ENCODE data around the gene SNX21.
A peak's percentile ranks its signal among the peaks of the same experiment; 100 is the strongest.

Gene SNX21

GRCh38 chr20:45860560-45861220, 27.1 kb downstream of the SNX21 start:
- peaks cover 3% of the 10 kb centered on the region; the same call in 1 of the 2 replicates for H3K4me1 ChIP-seq
- H3K4me3 ChIP-seq (ENCODE audit: low read depth, low read length) = no peak overlapping the region
- DNase-seq = no peak
- TF ChIP-seq, protein P1, sequence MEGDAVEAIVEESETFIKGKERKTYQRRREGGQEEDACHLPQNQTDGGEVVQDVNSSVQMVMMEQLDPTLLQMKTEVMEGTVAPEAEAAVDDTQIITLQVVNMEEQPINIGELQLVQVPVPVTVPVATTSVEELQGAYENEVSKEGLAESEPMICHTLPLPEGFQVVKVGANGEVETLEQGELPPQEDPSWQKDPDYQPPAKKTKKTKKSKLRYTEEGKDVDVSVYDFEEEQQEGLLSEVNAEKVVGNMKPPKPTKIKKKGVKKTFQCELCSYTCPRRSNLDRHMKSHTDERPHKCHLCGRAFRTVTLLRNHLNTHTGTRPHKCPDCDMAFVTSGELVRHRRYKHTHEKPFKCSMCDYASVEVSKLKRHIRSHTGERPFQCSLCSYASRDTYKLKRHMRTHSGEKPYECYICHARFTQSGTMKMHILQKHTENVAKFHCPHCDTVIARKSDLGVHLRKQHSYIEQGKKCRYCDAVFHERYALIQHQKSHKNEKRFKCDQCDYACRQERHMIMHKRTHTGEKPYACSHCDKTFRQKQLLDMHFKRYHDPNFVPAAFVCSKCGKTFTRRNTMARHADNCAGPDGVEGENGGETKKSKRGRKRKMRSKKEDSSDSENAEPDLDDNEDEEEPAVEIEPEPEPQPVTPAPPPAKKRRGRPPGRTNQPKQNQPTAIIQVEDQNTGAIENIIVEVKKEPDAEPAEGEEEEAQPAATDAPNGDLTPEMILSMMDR (IDR thresholded peaks at IDR 0.05; ENCODE audit: low read depth, low read length) = no peak
- H3K9me3 ChIP-seq = no peaks in the 10 kb centered on the region
- no peaks in the 10 kb centered on the region for H3K27me3 ChIP-seq
- no peaks in the 10 kb centered on the region for H3K36me3 ChIP-seq

- Histone ChIP-seq H3K9me3 (no peaks in the 10 kb centered on the region), H3K36me3 (no peaks in the 10 kb centered on the region), H3K4me1 (peaks cover 3% of the 10 kb centered on the region; the same call in 1 of the 2 replicates), H3K27me3 (no peaks in the 10 kb centered on the region), H3K4me3 (ENCODE audit: low read depth, low read length) (no peak overlapping the region)
- peak; percentile 52 for DNase-seq
- TF ChIP-seq, protein P1 (IDR thresholded peaks at IDR 0.05; ENCODE audit: low read depth, low read length) = no peak
Observed at GRCh38 chr20:45861221-45862075, 27.8 kb downstream of the SNX21 start.

- Histone ChIP-seq H3K36me3 (no peaks in the 10 kb centered on the region), H3K4me1 (peaks cover 3% of the 10 kb centered on the region; the same call in 1 of the 2 replicates), H3K9me3 (no peaks in the 10 kb centered on the region), H3K4me3 (ENCODE audit: low read depth, low read length) (no peak overlapping the region), H3K27me3 (no peaks in the 10 kb centered on the region)
- TF ChIP-seq, protein P1 (IDR thresholded peaks at IDR 0.05; ENCODE audit: low read depth, low read length) = no peak
- DNase-seq = no peak
Observed at GRCh38 chr20:45863543-45864470, 30.2 kb downstream of the SNX21 start.

- H3K4me3 ChIP-seq (ENCODE audit: low read depth, low read length) = no peak overlapping the region
- DNase-seq = no peak
- no peaks in the 10 kb centered on the region for H3K9me3 ChIP-seq
- H3K27me3 ChIP-seq = no peaks in the 10 kb centered on the region
- no peaks in the 10 kb centered on the region for H3K36me3 ChIP-seq
- TF ChIP-seq, protein P1 (IDR thresholded peaks at IDR 0.05; ENCODE audit: low read depth, low read length) = no peak
- H3K4me1 ChIP-seq = no peaks in the 10 kb centered on the region
Observed at GRCh38 chr20:45866454-45866853, 32.9 kb downstream of the SNX21 start.

GRCh38 chr20:45867136-45867818, 33.7 kb downstream of the SNX21 start:
- no peaks in the 10 kb centered on the region for H3K36me3 ChIP-seq
- H3K9me3 ChIP-seq = no peaks in the 10 kb centered on the region
- no peak overlapping the region for H3K4me3 ChIP-seq (ENCODE audit: low read depth, low read length)
- H3K27me3 ChIP-seq = no peaks in the 10 kb centered on the region
- no peaks in the 10 kb centered on the region for H3K4me1 ChIP-seq
- TF ChIP-seq, protein P1 (IDR thresholded peaks at IDR 0.05; ENCODE audit: low read depth, low read length) = no peak
- no peak for DNase-seq

Data from BE2C (cell line).